ENCODE measurements around the gene CCDC177.

Gene CCDC177

GRCh38 chr14:69574263-69574953, at the start of gene CCDC177:
CCDC177 (minus strand) TSS chr14:69574871; CDS start chr14:69573622, 1,249 bp downstream.
- DNase-seq (ENCODE audit: low read depth in 1 of 2, low spot score in 1 of 2): peak; percentile 48 to 58

- DNase-seq (ENCODE audit: low read depth in 1 of 2, low spot score in 1 of 2): no peak
These were observed 49.5 kb upstream of the CCDC177 start for GRCh38 chr14:69624136-69624535.

- DNase-seq (ENCODE audit: low read depth in 1 of 2, low spot score in 1 of 2): no peak
These were observed 46.3 kb upstream of the CCDC177 start for GRCh38 chr14:69620981-69621380.

- no peak for DNase-seq (ENCODE audit: low read depth in 1 of 2, low spot score in 1 of 2)
These were observed 45.5 kb upstream of the CCDC177 start for GRCh38 chr14:69620211-69620611.

GRCh38 chr14:69619012-69619411, 44.3 kb upstream of the CCDC177 start:
- DNase-seq (ENCODE audit: low read depth in 1 of 2, low spot score in 1 of 2): no peak

GRCh38 chr14:69617796-69618195, 43.1 kb upstream of the CCDC177 start:
- no peak for DNase-seq (ENCODE audit: low read depth in 1 of 2, low spot score in 1 of 2)

- DNase-seq (ENCODE audit: low read depth in 1 of 2, low spot score in 1 of 2): no peak
These were observed 41.7 kb upstream of the CCDC177 start for GRCh38 chr14:69616408-69616773.

- no peak for DNase-seq (ENCODE audit: low read depth in 1 of 2, low spot score in 1 of 2)
These were observed 41.1 kb upstream of the CCDC177 start for GRCh38 chr14:69615496-69616407.

GRCh38 chr14:69615121-69615495, 40.4 kb upstream of the CCDC177 start:
- no peak for DNase-seq (ENCODE audit: low read depth in 1 of 2, low spot score in 1 of 2)

GRCh38 chr14:69614592-69614991, 39.9 kb upstream of the CCDC177 start:
- DNase-seq (ENCODE audit: low read depth in 1 of 2, low spot score in 1 of 2): no peak

GRCh38 chr14:69613312-69614073, 38.8 kb upstream of the CCDC177 start:
- DNase-seq (ENCODE audit: low read depth in 1 of 2, low spot score in 1 of 2): no peak

GRCh38 chr14:69612783-69613130, 38.1 kb upstream of the CCDC177 start:
- no peak for DNase-seq (ENCODE audit: low read depth in 1 of 2, low spot score in 1 of 2)

- DNase-seq (ENCODE audit: low read depth in 1 of 2, low spot score in 1 of 2): peak in 1 of 2 donors; percentile 32
These were observed 37.5 kb upstream of the CCDC177 start for GRCh38 chr14:69612014-69612782.

GRCh38 chr14:69611172-69612013, 36.7 kb upstream of the CCDC177 start, which contains the start of gene SUSD6:
SUSD6 (plus strand) TSS chr14:69611596; CDS start chr14:69658593, 46,997 bp downstream.
- DNase-seq (ENCODE audit: low read depth in 1 of 2, low spot score in 1 of 2): peak; percentile 72 to 87

GRCh38 chr14:69610874-69611171, 36.2 kb upstream of the CCDC177 start:
- DNase-seq (ENCODE audit: low read depth in 1 of 2, low spot score in 1 of 2): no peak

- no peak for DNase-seq (ENCODE audit: low read depth in 1 of 2, low spot score in 1 of 2)
These were observed 35.6 kb upstream of the CCDC177 start for GRCh38 chr14:69610020-69610873.

- DNase-seq (ENCODE audit: low read depth in 1 of 2, low spot score in 1 of 2): no peak
These were observed 31.9 kb upstream of the CCDC177 start for GRCh38 chr14:69606258-69607184.

GRCh38 chr14:69605738-69606137, 31.1 kb upstream of the CCDC177 start:
- DNase-seq (ENCODE audit: low read depth in 1 of 2, low spot score in 1 of 2): no peak

All from activated T-helper 1 cell treated with anti-CD3 and anti-CD28 coated beads, Interleukin-2, amount 50 U/mL, for 16 hours (primary cell).